EH (cell line): ENCODE data around the gene CELA2B.
"Not testable (repeated sequence)": the region's sequence is repeated elsewhere in the genome, so short reads cannot be mapped to it uniquely, and the experiment has no call there.

Experiments
- DNase-seq: peaks from one replicate; pipeline ENCODE4 v3.0.0-alpha.2; 2015; ENCODE audit warnings: low read depth

Gene CELA2B

GRCh38 chr1:15501208-15502032 lies 25.5 kb downstream of the CELA2B start:
- peak; percentile 46 for DNase-seq

GRCh38 chr1:15504436-15504835 lies 28.5 kb downstream of the CELA2B start:
- no peak for DNase-seq

- DNase-seq = no peak
Observed at GRCh38 chr1:15506831-15507230, 30.9 kb downstream of the CELA2B start.

GRCh38 chr1:15507278-15507677 lies 31.4 kb downstream of the CELA2B start:
- DNase-seq = no peak

GRCh38 chr1:15508700-15509487 lies 33.0 kb downstream of the CELA2B start:
- no peak for DNase-seq

GRCh38 chr1:15509586-15509985 lies 33.7 kb downstream of the CELA2B start:
- DNase-seq = no peak

- DNase-seq = no peak
Observed at GRCh38 chr1:15510611-15511405, 34.9 kb downstream of the CELA2B start.

GRCh38 chr1:15513192-15513591 lies 37.3 kb downstream of the CELA2B start:
- no peak for DNase-seq

GRCh38 chr1:15513919-15514318 lies 38.0 kb downstream of the CELA2B start:
- DNase-seq = no peak

GRCh38 chr1:15514557-15514956 lies 38.7 kb downstream of the CELA2B start:
- DNase-seq = not testable (repeated sequence)

GRCh38 chr1:15515022-15515663 lies 39.2 kb downstream of the CELA2B start:
- no peak for DNase-seq

GRCh38 chr1:15519625-15520024 lies 43.7 kb downstream of the CELA2B start:
- no peak for DNase-seq

- DNase-seq = not testable (repeated sequence)
Observed at GRCh38 chr1:15521206-15521906, 45.5 kb downstream of the CELA2B start.

GRCh38 chr1:15522551-15522950 lies 46.6 kb downstream of the CELA2B start:
- no peak for DNase-seq

- DNase-seq = no peak
Observed at GRCh38 chr1:15523104-15524020, 47.5 kb downstream of the CELA2B start.

- no peak for DNase-seq
Observed at GRCh38 chr1:15524021-15524282, 48.0 kb downstream of the CELA2B start, which contains the start of gene CASP9. Gene CASP9, minus strand, starts transcription at chr1:15524215. Its CDS starts 15 bp downstream, at chr1:15524200.

- peak; percentile 96 for DNase-seq
Observed at GRCh38 chr1:15524283-15525049, 48.6 kb downstream of the CELA2B start.

GRCh38 chr1:15525050-15526020 lies 49.4 kb downstream of the CELA2B start:
- DNase-seq = peak; percentile 99
